HEK293 (cell line): ENCODE data around the gene FKBP14.

Experiments
- CTCF ChIA-PET: fragments of 350-600 bp; formaldehyde crosslinking; extraction: SDS; loops from one replicate; lab custom pipeline; 2021; ENCODE audit warnings: antibody characterized with exemption; lab: Yijun Ruan, JAX
- POLR2A ChIA-PET: fragments of 300-600 bp; formaldehyde crosslinking; extraction: SDS; loops from one replicate; lab custom pipeline; 2020; ENCODE audit warnings: antibody characterized with exemption, inconsistent platforms; lab: Yijun Ruan, JAX
- H3K27ac ChIP-seq: fragments of 200-500 bp; sonication (Bioruptor generic); 2 replicates; pipeline ENCODE4 v1.5.1; 2014; ENCODE audit warnings: low read depth, low read length, control low read depth, inconsistent platforms; ENCODE audit errors: extremely low read depth
- H3K36me3 ChIP-seq, 2 experiments: fragments of 200-500 bp in 1 of 2; sonication (Bioruptor generic) in 1 of 2; 1 replicate in 1 of 2; 2 replicates in 1 of 2; pipeline ENCODE4 v1.5.1; 2014 to 2017; ENCODE audit warnings: inconsistent platforms in 2 of 2, low read length in 2 of 2; ENCODE audit not compliant: control insufficient read depth in 2 of 2, insufficient read depth in 1 of 2
- H3K4me1 ChIP-seq: fragments of 200-500 bp; sonication (Bioruptor generic); 2 replicates; pipeline ENCODE4 v1.5.1; 2014; ENCODE audit warnings: mild to moderate bottlenecking, low read length, inconsistent platforms; ENCODE audit not compliant: control insufficient read depth, insufficient read depth
- H3K4me3 ChIP-seq: 2 replicates; pipeline ENCODE4 v1.5.1; 2011; ENCODE audit warnings: low read depth, mild to moderate bottlenecking, control low read depth, low read length, moderate library complexity
- H3K9me3 ChIP-seq: fragments of 200-500 bp; sonication (Bioruptor generic); 2 replicates; pipeline ENCODE4 v1.5.1; 2014; ENCODE audit warnings: low read depth, low read length, inconsistent platforms; ENCODE audit not compliant: control insufficient read depth, insufficient read depth
- EGR2 ChIP-seq: fragments of 450-650 bp; formaldehyde crosslinking; IDR thresholded peaks from 2 replicates; pipeline ENCODE4 v1.5.1; 2016; ENCODE audit warnings: low read depth, missing biosample characterization, missing genetic modification characterization
- FEZF1 ChIP-seq: fragments of 450-650 bp; formaldehyde crosslinking; IDR thresholded peaks from 2 replicates; pipeline ENCODE4 v1.5.1; 2016; ENCODE audit warnings: missing biosample characterization, missing genetic modification characterization
- HOXA7 ChIP-seq: sonication (generic); formaldehyde crosslinking; IDR thresholded peaks from 2 replicates; pipeline ENCODE4 v1.8.1; 2022; ENCODE audit warnings: missing genetic modification reagents, borderline replicate concordance
- HOXD13 ChIP-seq: sonication (generic); formaldehyde crosslinking; IDR thresholded peaks from 2 replicates; pipeline ENCODE4 v1.8.0; 2022; ENCODE audit warnings: missing genetic modification reagents, borderline replicate concordance
- KLF9 ChIP-seq: fragments of 450-650 bp; formaldehyde crosslinking; IDR thresholded peaks from 2 replicates; pipeline ENCODE4 v1.5.1; 2016; ENCODE audit warnings: missing biosample characterization, missing genetic modification characterization, low read depth
- MYNN ChIP-seq: fragments of 450-650 bp; formaldehyde crosslinking; IDR thresholded peaks from 2 replicates; pipeline ENCODE4 v1.5.1; 2016; ENCODE audit warnings: missing biosample characterization, missing genetic modification characterization, borderline replicate concordance
- PRDM1 ChIP-seq: fragments of 450-650 bp; formaldehyde crosslinking; IDR thresholded peaks from 2 replicates; pipeline ENCODE4; 2016; ENCODE audit warnings: missing biosample characterization, missing genetic modification characterization
- REST ChIP-seq: fragments of 450-650 bp; formaldehyde crosslinking; IDR thresholded peaks from 2 replicates; pipeline ENCODE4 v1.5.1; 2016; ENCODE audit warnings: missing biosample characterization, missing genetic modification characterization
- YY2 ChIP-seq: fragments of 450-650 bp; formaldehyde crosslinking; IDR thresholded peaks from 2 replicates; pipeline ENCODE4 v1.5.1; 2016; ENCODE audit warnings: missing biosample characterization, missing genetic modification characterization
- ZBTB11 ChIP-seq: fragments of 450-650 bp; formaldehyde crosslinking; conservative IDR thresholded peaks from 2 replicates; pipeline ENCODE4 v1.5.1; 2016; ENCODE audit warnings: low read depth, missing biosample characterization, missing genetic modification characterization
- ZNF157 ChIP-seq: fragments of 450-650 bp; formaldehyde crosslinking; IDR thresholded peaks from 2 replicates; pipeline ENCODE4 v1.5.1; 2016; ENCODE audit warnings: missing biosample characterization, missing genetic modification characterization
- ZNF19 ChIP-seq: fragments of 450-650 bp; formaldehyde crosslinking; IDR thresholded peaks from 2 replicates; pipeline ENCODE4; 2016; ENCODE audit warnings: missing biosample characterization, missing genetic modification characterization, low read depth
- ZNF239 ChIP-seq: fragments of 450-650 bp; formaldehyde crosslinking; IDR thresholded peaks from 2 replicates; pipeline ENCODE4 v1.5.1; 2016; ENCODE audit warnings: missing biosample characterization, missing genetic modification characterization
- ZNF248 ChIP-seq: fragments of 450-650 bp; formaldehyde crosslinking; IDR thresholded peaks from 2 replicates; pipeline ENCODE4 v1.5.1; 2017; ENCODE audit warnings: missing biosample characterization, missing genetic modification characterization
- ZNF266 ChIP-seq: fragments of 450-650 bp; formaldehyde crosslinking; IDR thresholded peaks from 2 replicates; pipeline ENCODE4 v1.5.1; 2016; ENCODE audit warnings: missing biosample characterization, missing genetic modification characterization, low read depth
- ZNF416 ChIP-seq: fragments of 450-650 bp; formaldehyde crosslinking; IDR thresholded peaks from 2 replicates; pipeline ENCODE4 v1.5.1; 2016; ENCODE audit warnings: missing biosample characterization, missing genetic modification characterization
- ZNF501 ChIP-seq: fragments of 450-650 bp; formaldehyde crosslinking; IDR thresholded peaks from 2 replicates; pipeline ENCODE4 v1.5.1; 2016; ENCODE audit warnings: missing biosample characterization, missing genetic modification characterization
- ZNF580 ChIP-seq: fragments of 450-650 bp; formaldehyde crosslinking; IDR thresholded peaks from 2 replicates; pipeline ENCODE4 v1.5.1; 2016; ENCODE audit warnings: missing biosample characterization, missing genetic modification characterization
- ZNF596 ChIP-seq: fragments of 450-650 bp; IDR thresholded peaks from 2 replicates; pipeline ENCODE4 v1.5.0; 2018; ENCODE audit warnings: missing biosample characterization, mild to moderate bottlenecking, missing genetic modification characterization, moderate library complexity
- ZNF600 ChIP-seq: fragments of 450-650 bp; formaldehyde crosslinking; IDR thresholded peaks from 2 replicates; pipeline ENCODE4 v1.5.1; 2016; ENCODE audit warnings: missing biosample characterization, missing genetic modification characterization
- ZNF626 ChIP-seq: fragments of 450-650 bp; sonication (Bioruptor Pico); formaldehyde crosslinking; IDR thresholded peaks from 2 replicates; pipeline ENCODE4 v1.5.1; 2018; ENCODE audit warnings: missing biosample characterization, missing genetic modification characterization, inconsistent platforms
- ZNF660 ChIP-seq: fragments of 450-650 bp; IDR thresholded peaks from 2 replicates; pipeline ENCODE4 v1.5.1; 2018; ENCODE audit warnings: missing biosample characterization, mild to moderate bottlenecking, missing genetic modification characterization
- ZNF704 ChIP-seq: fragments of 450-650 bp; formaldehyde crosslinking; IDR thresholded peaks from 2 replicates; pipeline ENCODE4 v1.5.1; 2016; ENCODE audit warnings: missing biosample characterization, missing genetic modification characterization
- ZNF76 ChIP-seq: fragments of 450-650 bp; formaldehyde crosslinking; IDR thresholded peaks from 2 replicates; pipeline ENCODE4; 2016; ENCODE audit warnings: low read depth, missing biosample characterization, missing genetic modification characterization, borderline replicate concordance
- ZNF768 ChIP-seq: fragments of 450-650 bp; formaldehyde crosslinking; IDR thresholded peaks from 2 replicates; pipeline ENCODE4 v1.5.1; 2018; ENCODE audit warnings: missing biosample characterization, mild to moderate bottlenecking, missing genetic modification characterization
- ZNF777 ChIP-seq: fragments of 450-650 bp; formaldehyde crosslinking; IDR thresholded peaks from 2 replicates; pipeline ENCODE4 v1.5.1; 2017; ENCODE audit warnings: missing biosample characterization, missing genetic modification characterization, borderline replicate concordance
- ZNF792 ChIP-seq: fragments of 450-650 bp; formaldehyde crosslinking; IDR thresholded peaks from 2 replicates; pipeline ENCODE4 v1.5.1; 2016; ENCODE audit warnings: missing biosample characterization, missing genetic modification characterization
- ZSCAN16 ChIP-seq: fragments of 450-650 bp; formaldehyde crosslinking; IDR thresholded peaks from 2 replicates; pipeline ENCODE4 v1.5.1; 2016; ENCODE audit warnings: missing biosample characterization, missing genetic modification characterization

FKBP14 gene

DNA sequence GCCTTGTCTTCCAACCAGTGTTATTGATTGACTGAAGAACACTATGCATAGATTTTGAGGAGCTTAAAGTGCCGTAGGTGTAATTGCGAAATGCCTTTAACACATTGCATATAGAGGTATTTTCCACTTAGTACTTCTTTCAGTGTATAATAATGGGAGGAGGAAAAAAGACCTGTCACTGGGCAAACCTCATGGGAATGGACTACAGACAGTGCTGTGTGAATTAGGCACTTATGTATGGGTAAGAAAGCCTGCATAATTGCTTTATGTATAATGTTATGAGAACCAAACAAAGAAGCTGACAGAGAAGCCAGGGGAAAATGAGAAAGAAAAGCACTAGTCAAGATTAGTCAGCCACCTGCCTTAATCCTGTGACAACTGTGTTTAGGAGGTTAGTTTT is 24.5 kb downstream of the FKBP14 start:
- POLR2A ChIA-PET = no interaction called here
- TF ChIP-seq ZNF266 (tag by site-specific recombination) (no peak), ZNF501 (tag by site-specific recombination) (no peak), FEZF1 (tag by site-specific recombination) (no peak), HOXA7 (CRISPR knock-in tag) (no peak), ZNF248 (tag by site-specific recombination) (no peak), ZBTB11 (no peak), ZNF768 (tag by site-specific recombination) (no peak), ZNF19 (tag by site-specific recombination) (no peak), ZNF777 (tag by site-specific recombination) (no peak), ZNF626 (tag by site-specific recombination) (no peak), ZNF580 (tag by site-specific recombination) (no peak), ZNF239 (tag by site-specific recombination) (no peak), EGR2 (tag by site-specific recombination) (no peak), ZNF792 (no peak), ZNF660 (no peak), ZNF596 (tag by site-specific recombination) (no peak)
- Histone ChIP-seq H3K27ac (no peak overlapping the region), H3K4me3 (no peak overlapping the region), H3K4me1 (peaks cover 5% of the 10 kb centered on the region; the same call in 1 of the 2 replicates), H3K36me3 (no peaks in the 10 kb centered on the region), H3K9me3 (no peaks in the 10 kb centered on the region)
- CTCF ChIA-PET = interaction anchor here (0.6 to 0.8 kb wide), 3 partner anchors 59 to 1122 kb away, joined by 3 to 4 read pairs (median 4); no protein-coding TSS in a partner anchor

DNA sequence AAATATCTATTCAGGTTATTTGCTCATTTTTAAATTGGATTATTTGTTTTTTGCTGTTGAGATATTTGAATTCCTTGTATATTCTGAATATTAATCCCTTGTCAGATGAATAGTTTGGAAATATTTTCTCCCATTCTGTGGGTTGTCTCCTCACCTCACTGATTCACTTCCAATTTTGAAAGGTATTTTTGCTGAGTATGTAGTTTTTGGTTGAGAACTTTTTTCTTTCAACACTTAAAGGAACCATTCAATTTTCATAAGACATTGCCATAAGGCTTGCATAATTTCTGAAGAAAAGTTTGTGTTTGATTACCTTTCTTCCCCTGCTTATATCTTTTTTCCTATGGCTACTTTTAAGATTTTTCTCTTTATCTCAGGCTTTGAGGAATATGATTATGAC is 28.0 kb downstream of the FKBP14 start:
- Histone ChIP-seq H3K36me3 (no peaks in the 10 kb centered on the region; a peak in 1 of 3 replicates), H3K4me1 (no peaks in the 10 kb centered on the region), H3K9me3 (no peaks in the 10 kb centered on the region), H3K27ac (no peak overlapping the region), H3K4me3 (no peak overlapping the region)
- ChIA-PET POLR2A (no interaction called here), CTCF (no interaction called here)
- no peak for TF ChIP-seq YY2 (tag by site-specific recombination)
- no peak for TF ChIP-seq ZNF777 (tag by site-specific recombination)
- no peak for TF ChIP-seq HOXD13
- no peak for TF ChIP-seq ZNF600 (tag by site-specific recombination)
- TF ChIP-seq ZNF580 (tag by site-specific recombination) = no peak
- no peak for TF ChIP-seq KLF9
- TF ChIP-seq MYNN (tag by site-specific recombination) = no peak
- TF ChIP-seq REST (tag by site-specific recombination) = no peak
- TF ChIP-seq ZNF416 (tag by site-specific recombination) = no peak
- TF ChIP-seq ZNF157 = no peak
- TF ChIP-seq ZSCAN16 = no peak
- no peak for TF ChIP-seq PRDM1 (tag by site-specific recombination)
- no peak for TF ChIP-seq ZNF704 (tag by site-specific recombination)
- TF ChIP-seq ZNF76 = no peak
